ENCODE results near the gene KLHDC3.

GRCh38 chr6:43035495-43036194, 21.6 kb downstream of the KLHDC3 start:
- TF ChIP-seq CTCF (IDR thresholded peaks at IDR 0.05) (no peak), POLR2A (IDR thresholded peaks at IDR 0.05; ENCODE audit: low read depth) (no peak), EP300 (IDR thresholded peaks at IDR 0.05) (no peak), POLR2AphosphoS5 (IDR thresholded peaks at IDR 0.05) (no peak)
